Measurements from ENCODE around the gene NTSR2. TPM values are rescaled to one million over a fixed set of nuclear protein-coding genes. Genes with fewer than 3 reads are reported as not detected.

The NTSR2 gene
- total RNA-seq, 2 donors from 2014 or later, result not detected

DNA sequence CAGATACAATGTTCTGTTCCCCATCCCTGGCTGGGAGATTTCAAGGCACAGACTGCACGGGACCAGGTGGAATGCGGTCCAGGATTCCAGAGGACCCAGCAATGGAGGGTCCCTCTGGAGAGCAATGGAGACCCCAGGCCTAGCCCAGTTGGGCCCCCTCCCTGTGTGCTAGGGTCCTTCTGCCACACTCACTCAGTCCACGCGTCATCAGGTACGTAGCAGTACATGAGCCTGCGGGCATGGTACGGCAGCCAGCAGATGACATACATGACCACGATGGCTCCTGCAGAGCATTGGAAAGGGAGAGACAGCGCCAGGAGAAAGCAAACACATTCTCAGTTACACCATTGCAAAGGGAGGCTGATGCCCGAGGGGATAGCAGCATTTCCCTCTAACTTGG, 10.1 kb downstream of the NTSR2 start:
- Histone ChIP-seq H3K27ac (no peak overlapping the region), H3K27me3 (replicated peaks; ENCODE audit: insufficient read depth) (no peaks in the 10 kb centered on the region), H3K9me3 (no peaks in the 10 kb centered on the region), H3K4me3 (no peak overlapping the region), H3K36me3 (no peaks in the 10 kb centered on the region), H3K4me1 (ENCODE audit: control insufficient read depth in 1 of 2, low read depth in 2 of 2) (no peaks in the 10 kb centered on the region)
- ATAC-seq (ENCODE audit: insufficient number of reproducible peaks, low FRiP score, low read depth), result no peak
- no peak for TF ChIP-seq CTCF (IDR thresholded peaks at IDR 0.05)
- DNase-seq (ENCODE audit: low spot score), result no peak

GRCh38 chr2:11659115-11659475, 10.9 kb downstream of the NTSR2 start:
- Histone ChIP-seq H3K9me3 (no peaks in the 10 kb centered on the region), H3K27me3 (replicated peaks; ENCODE audit: insufficient read depth) (no peaks in the 10 kb centered on the region), H3K4me1 (ENCODE audit: control insufficient read depth in 1 of 2, low read depth in 2 of 2) (no peaks in the 10 kb centered on the region), H3K36me3 (no peaks in the 10 kb centered on the region), H3K27ac (no peak overlapping the region), H3K4me3 (no peak overlapping the region)
- ATAC-seq (ENCODE audit: insufficient number of reproducible peaks, low FRiP score, low read depth), result no peak
- no peak for DNase-seq (ENCODE audit: low spot score)
- no peak for TF ChIP-seq CTCF (IDR thresholded peaks at IDR 0.05)

- no peaks in the 10 kb centered on the region for H3K27me3 ChIP-seq (replicated peaks; ENCODE audit: insufficient read depth)
- no peaks in the 10 kb centered on the region for H3K9me3 ChIP-seq
- no peak for DNase-seq (ENCODE audit: low spot score)
- no peak overlapping the region for H3K4me3 ChIP-seq
- no peak overlapping the region for H3K27ac ChIP-seq
- TF ChIP-seq CTCF (IDR thresholded peaks at IDR 0.05), result no peak
- ATAC-seq (ENCODE audit: insufficient number of reproducible peaks, low FRiP score, low read depth), result no peak
- H3K36me3 ChIP-seq, result no peaks in the 10 kb centered on the region
- no peaks in the 10 kb centered on the region for H3K4me1 ChIP-seq (ENCODE audit: control insufficient read depth in 1 of 2, low read depth in 2 of 2)
These were observed 11.5 kb downstream of the NTSR2 start for GRCh38 chr2:11658208-11659114.

- no peak overlapping the region for H3K4me3 ChIP-seq
- H3K36me3 ChIP-seq, result no peaks in the 10 kb centered on the region
- H3K4me1 ChIP-seq (ENCODE audit: control insufficient read depth in 1 of 2, low read depth in 2 of 2), result peaks cover 5 to 6% of the 10 kb centered on the region in 2 donors
- no peaks in the 10 kb centered on the region for H3K27me3 ChIP-seq (replicated peaks; ENCODE audit: insufficient read depth)
- no peak for DNase-seq (ENCODE audit: low spot score)
- H3K9me3 ChIP-seq, result no peaks in the 10 kb centered on the region
- no peak for ATAC-seq (ENCODE audit: insufficient number of reproducible peaks, low FRiP score, low read depth)
- TF ChIP-seq CTCF (IDR thresholded peaks at IDR 0.05), result no peak
- no peak overlapping the region for H3K27ac ChIP-seq
These were observed 12.3 kb downstream of the NTSR2 start for GRCh38 chr2:11657646-11658045.

- DNase-seq (ENCODE audit: low spot score) (no peak), ATAC-seq (ENCODE audit: insufficient number of reproducible peaks, low FRiP score, low read depth) (no peak)
- peaks cover 8 to 10% of the 10 kb centered on the region in 2 donors for H3K4me1 ChIP-seq (ENCODE audit: control insufficient read depth in 1 of 2, low read depth in 2 of 2)
- TF ChIP-seq CTCF (IDR thresholded peaks at IDR 0.05), result no peak
- H3K27me3 ChIP-seq (replicated peaks; ENCODE audit: insufficient read depth), result no peaks in the 10 kb centered on the region
- no peaks in the 10 kb centered on the region for H3K36me3 ChIP-seq
- H3K4me3 ChIP-seq, result no peak overlapping the region
- no peak overlapping the region for H3K27ac ChIP-seq
- H3K9me3 ChIP-seq, result no peaks in the 10 kb centered on the region
These were observed 12.8 kb downstream of the NTSR2 start for GRCh38 chr2:11657195-11657594.

All from thoracic aorta (tissue), 2 donors.